HG03097 (cell line): ENCODE results near the gene PSME3.
"Not testable (repeated sequence)": the region's sequence is repeated elsewhere in the genome, so short reads cannot be mapped to it uniquely, and the experiment has no call there.

Source experiments
- ATAC-seq: cut with Tn5 transposase; IDR thresholded peaks from one replicate; pipeline ENCODE4 v1.9.1; 2021; ENCODE audit not compliant: unreplicated experiment, low FRiP score

Gene PSME3

DNA sequence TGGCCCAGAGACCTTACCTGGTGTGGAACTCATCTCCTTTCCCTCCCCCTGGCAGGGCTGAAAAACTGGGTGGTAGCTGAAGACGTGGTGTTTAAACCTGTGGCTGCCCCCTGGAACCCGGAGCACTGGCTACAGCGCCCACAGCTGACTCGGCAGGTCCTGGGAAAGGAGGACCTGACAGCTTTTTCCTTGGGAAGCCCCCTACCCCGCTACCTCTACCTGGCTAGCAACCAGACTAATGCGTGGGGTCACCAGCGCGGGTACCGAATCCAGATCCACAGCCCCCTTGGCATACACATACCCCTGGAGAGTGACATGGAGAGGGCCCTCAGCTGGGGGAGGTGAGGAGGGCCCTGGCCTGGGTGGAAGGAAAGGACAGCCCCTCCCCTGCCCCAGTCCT, 15.8 kb downstream of the PSME3 start:
- no peak for ATAC-seq

DNA sequence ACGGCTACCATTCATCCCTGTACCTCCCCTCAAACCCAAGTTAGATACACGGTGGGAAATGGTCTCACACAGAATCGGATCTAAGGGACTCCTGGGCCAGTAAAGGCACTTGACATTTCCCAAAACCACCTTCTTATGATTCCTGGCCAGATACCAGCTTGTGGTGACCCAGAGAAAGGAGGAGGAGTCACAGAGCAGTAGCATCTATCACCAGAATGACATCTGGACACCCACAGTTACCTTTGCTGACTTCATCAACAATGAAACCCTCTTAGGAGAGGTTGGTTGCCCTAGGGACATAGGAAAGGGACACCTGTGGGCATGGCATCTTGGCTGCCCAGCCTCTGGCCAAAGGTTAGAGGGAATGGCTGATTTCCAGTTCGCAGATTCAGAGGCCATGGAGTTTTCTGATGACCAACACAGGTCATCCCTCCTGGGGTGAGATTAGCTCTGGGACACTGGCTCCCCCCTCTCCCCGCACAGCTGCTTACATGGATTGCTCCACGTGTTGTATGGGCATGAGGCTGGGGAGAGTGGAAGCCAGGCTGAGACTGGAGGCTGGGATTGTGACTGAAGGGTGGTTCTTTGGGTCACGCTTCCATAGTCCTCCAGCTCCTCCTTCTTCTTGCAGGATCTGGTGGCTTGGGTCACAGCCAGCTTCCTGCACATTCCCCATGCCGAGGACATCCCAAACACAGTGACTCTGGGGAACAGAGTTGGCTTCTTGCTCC, 16.4 kb downstream of the PSME3 start:
- no peak for ATAC-seq

DNA sequence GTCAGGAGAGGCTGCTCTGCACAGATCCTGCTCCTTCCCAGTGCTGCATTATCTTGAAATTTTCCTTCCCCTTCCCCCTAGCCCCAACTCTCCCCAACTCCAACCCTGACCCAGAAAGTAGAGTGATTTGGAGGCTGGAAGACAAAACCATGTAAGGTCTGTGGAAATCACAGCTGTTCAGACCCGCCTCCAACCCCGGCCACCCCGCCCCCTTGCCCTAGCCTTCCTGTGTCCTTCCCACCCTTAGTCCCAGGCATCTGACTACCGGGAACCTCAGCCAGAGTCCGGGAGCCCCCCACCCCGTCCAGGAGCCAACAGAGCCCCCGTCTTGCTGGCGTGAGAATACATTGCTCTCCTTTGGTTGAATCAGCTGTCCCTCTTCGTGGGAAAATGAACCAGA, 17.8 kb downstream of the PSME3 start, which contains the start of gene AOC3:
AOC3 (plus strand) TSS at position 246 of the 400 bp plus-strand sequence; CDS start at position 391, 145 bp downstream.
- no peak for ATAC-seq

DNA sequence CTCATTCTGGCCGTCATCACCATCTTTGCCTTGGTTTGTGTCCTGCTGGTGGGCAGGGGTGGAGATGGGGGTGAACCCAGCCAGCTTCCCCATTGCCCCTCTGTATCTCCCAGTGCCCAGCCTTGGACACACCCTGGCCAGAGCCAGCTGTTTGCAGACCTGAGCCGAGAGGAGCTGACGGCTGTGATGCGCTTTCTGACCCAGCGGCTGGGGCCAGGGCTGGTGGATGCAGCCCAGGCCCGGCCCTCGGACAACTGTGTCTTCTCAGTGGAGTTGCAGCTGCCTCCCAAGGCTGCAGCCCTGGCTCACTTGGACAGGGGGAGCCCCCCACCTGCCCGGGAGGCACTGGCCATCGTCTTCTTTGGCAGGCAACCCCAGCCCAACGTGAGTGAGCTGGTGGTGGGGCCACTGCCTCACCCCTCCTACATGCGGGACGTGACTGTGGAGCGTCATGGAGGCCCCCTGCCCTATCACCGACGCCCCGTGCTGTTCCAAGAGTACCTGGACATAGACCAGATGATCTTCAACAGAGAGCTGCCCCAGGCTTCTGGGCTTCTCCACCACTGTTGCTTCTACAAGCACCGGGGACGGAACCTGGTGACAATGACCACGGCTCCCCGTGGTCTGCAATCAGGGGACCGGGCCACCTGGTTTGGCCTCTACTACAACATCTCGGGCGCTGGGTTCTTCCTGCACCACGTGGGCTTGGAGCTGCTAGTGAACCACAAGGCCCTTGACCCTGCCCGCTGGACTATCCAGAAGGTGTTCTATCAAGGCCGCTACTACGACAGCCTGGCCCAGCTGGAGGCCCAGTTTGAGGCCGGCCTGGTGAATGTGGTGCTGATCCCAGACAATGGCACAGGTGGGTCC, 18.4 kb downstream of the PSME3 start:
- ATAC-seq, result not testable (repeated sequence)

DNA sequence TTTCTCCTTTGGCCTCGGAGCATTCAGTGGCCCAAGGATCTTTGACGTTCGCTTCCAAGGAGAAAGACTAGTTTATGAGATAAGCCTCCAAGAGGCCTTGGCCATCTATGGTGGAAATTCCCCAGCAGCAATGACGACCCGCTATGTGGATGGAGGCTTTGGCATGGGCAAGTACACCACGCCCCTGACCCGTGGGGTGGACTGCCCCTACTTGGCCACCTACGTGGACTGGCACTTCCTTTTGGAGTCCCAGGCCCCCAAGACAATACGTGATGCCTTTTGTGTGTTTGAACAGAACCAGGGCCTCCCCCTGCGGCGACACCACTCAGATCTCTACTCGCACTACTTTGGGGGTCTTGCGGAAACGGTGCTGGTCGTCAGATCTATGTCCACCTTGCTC, 19.2 kb downstream of the PSME3 start:
- ATAC-seq, result no peak

DNA sequence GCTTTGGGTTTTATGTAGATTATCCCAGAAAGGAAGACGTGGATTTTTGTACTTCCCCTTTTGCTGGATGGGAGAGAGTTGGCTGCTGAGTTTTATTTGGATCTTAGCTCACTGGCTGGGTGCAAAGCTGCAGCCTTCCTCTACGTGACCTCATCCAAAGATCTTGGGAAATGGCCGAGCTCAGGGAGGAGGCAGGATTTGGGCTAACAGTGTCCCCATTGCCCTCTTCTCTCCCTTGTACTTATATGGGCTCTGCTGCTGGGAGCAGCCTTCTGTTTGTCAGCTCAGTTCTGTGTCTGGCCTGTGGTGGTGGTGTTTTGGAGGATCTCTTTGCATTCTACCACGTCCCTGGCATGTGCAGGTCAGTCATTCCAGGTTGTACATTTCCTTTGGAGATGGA, 19.8 kb downstream of the PSME3 start:
- no peak for ATAC-seq

GRCh38 chr17:42853597-42853967, 20.4 kb downstream of the PSME3 start:
- no peak for ATAC-seq

DNA sequence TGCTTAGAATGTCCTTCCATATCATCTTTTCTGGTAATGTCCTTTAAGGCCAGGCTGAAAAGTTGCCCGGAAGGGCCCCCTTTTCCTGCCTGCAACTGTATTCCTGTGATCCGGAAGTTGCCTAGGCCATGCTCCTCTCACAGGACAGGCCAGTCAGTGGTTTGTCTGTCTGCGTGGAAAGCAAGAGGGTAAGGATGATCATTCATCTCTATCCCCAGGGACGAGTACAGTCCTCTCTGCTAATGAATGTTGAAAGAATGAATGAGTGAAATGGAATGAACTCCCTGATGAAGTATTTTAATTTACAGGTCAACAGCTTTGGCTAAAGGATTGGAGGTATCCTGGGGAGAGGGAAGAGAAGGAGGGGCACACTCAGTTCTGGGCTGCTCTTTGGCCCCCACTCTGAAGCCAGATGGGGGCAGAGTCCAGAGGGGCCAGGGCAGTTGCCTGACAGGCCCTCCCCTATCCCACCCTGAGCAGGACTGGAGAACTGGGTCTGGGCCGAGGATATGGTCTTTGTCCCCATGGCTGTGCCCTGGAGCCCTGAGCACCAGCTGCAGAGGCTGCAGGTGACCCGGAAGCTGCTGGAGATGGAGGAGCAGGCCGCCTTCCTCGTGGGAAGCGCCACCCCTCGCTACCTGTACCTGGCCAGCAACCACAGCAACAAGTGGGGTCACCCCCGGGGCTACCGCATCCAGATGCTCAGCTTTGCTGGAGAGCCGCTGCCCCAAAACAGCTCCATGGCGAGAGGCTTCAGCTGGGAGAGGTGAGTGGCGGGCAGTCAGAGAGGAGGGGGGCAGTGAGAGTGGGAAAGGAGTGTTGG, 21.0 kb downstream of the PSME3 start:
- no peak for ATAC-seq

DNA sequence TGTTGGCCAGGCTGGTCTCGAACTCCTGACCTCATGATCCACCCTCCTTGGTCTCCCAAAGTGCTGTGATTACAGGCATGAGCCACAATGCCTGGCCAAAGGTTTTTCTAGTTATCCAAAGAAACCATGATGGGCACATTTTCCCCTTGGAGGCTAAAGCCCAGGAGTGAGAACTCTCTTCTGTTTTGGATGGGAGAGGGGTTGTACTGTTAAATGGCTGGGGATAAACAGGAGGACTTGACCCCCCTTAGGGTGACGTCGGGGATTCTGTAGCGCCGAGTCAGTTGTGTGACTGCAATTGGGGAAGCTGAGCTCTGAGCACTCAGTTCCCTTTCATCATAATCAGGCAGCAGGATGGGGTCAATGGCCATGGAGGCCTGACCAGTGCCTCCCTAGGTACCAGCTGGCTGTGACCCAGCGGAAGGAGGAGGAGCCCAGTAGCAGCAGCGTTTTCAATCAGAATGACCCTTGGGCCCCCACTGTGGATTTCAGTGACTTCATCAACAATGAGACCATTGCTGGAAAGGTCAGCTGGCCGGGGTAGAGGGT, 21.9 kb downstream of the PSME3 start:
- no peak for ATAC-seq

DNA sequence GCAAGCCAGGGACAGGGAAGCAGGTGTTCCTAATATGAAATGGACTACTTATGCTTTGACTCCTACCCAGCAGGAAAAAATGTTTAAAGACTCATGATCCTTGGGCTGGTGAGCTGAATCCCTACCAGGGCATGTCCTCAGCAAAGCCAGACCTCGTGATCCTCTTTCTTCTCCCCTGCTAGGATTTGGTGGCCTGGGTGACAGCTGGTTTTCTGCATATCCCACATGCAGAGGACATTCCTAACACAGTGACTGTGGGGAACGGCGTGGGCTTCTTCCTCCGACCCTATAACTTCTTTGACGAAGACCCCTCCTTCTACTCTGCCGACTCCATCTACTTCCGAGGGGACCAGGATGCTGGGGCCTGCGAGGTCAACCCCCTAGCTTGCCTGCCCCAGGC, 22.9 kb downstream of the PSME3 start:
- not testable (repeated sequence) for ATAC-seq

GRCh38 chr17:42856516-42856915, 23.3 kb downstream of the PSME3 start:
- not testable (repeated sequence) for ATAC-seq

GRCh38 chr17:42857389-42857788, 24.2 kb downstream of the PSME3 start:
- no peak for ATAC-seq

DNA sequence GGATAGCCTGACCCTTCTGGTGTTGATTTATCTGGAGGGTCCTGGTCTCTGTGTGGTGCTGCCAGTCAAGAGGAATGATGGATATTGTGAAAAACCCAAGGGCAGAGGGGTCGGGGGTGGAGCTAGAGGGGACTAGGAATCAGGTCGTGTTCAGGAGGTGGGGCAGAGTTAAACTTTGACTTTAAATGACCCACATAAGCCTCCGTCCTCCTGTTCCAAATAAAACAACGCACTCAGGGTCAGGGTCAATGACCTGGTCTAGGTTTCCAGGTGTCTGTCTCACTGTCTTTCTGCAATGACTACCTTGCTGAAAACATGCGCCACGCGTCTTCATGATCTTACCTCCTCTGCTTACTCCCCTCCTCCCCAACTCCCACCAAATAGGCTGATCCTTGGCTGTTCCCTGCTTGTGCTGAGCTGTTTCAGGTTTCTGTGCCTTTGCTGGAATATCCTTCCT, 32.5 kb downstream of the PSME3 start:
- ATAC-seq, result no peak

GRCh38 chr17:42866216-42866615, 33.0 kb downstream of the PSME3 start:
- ATAC-seq, result no peak

DNA sequence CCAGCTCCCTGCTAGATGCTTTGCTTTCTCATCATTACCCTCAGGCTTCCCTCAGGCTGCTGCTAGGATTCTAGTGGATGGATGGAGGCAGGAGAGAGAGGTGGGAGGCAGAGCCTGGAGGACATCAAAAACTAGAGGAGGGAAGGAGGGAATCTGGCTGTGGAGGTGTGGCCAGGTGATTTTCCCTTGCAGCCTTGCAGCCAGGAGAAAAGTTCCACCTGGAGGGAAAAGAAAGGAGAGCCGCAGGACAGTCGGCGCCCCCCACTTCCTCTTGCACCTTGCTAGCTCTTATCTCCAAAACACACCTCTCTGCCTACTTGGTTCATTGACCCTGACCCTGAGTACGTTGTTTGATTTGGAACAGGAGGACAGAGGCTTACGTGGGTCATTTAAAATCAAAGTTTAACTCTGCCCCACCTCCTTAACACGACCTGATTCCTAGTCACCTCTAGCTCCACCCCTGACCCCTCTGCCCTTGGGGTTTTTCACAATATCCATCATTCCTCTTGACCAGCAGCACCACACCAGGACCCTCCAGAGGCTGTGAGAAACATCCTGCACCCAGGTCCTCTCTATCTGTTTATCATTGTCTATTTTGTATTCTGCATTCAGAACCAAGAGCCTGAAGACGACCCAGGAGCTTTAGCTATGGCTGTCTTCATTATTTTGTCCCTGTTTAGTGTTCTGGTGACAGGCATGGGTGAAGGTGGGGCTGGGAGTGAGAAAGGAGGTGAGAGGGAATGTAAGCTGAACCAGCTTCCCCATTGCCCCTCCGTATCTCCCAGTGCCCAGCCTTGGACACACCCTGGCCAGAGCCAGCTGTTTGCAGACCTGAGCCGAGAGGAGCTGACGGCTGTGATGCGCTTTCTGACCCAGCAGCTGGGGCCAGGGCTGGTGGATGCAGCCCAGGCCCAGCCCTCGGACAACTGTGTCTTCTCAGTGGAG, 33.7 kb downstream of the PSME3 start:
- no peak for ATAC-seq

GRCh38 chr17:42867694-42868261, 34.6 kb downstream of the PSME3 start:
- ATAC-seq, result not testable (repeated sequence)

DNA sequence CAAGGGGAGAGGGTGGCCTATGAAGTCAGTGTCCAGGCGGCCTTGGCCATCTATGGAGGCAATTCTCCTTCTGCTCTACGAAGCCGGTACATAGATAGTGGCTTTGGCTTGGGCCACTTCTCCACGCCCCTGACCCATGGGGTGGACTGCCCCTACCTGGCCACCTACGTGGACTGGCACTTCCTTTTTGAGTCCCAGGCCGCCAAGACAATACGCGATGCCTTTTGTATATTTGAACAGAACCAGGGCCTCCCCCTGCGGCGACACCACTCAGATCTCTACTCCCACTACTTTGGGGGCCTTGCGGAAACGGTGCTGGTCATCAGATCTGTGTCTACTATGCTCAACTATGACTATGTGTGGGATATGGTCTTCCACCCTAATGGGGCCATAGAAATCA, 35.1 kb downstream of the PSME3 start:
- no peak for ATAC-seq

- ATAC-seq, result no peak
These were observed 38.5 kb downstream of the PSME3 start for GRCh38 chr17:42871647-42872046.
